ENCODE results near the gene DCBLD1. TPM values are rescaled to one million over a fixed set of nuclear protein-coding genes. Genes with fewer than 3 reads are reported as not detected.

DCBLD1 gene
- total and polyA plus RNA-seq, 2 of the 4 experiments (the other 2 are of a cell fraction), result 21.1 to 27.8 TPM

DNA sequence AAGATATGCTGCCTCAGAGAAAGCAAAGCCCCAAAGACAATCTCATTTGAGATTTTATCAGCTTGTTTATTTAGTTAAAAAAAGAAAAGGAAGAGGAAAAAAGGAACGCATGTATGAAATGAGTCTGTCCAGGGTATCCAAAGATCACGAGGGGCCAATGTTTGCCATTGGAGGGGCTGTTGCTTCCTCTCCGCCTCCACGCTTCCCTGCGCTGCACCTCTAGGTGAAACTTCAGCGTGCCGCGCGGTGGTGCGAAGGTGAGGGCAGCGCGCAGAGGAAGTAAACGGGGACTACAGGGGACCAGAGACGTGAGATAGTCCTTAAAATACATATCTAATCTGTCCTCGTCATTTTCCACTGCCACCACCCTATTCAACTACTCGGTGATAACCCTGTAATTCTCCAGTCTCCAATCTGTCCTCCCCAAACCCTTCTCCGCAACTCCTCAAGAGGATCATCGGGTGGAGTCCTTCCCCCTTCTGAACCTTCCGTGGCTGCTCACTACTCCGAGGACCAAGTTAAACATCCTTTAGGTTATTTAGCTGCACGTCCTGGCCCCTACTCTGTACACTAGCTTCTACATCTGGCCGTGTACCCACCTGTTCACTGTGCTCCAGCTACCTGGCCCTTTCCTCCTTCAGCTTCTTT, 1.1 kb upstream of the DCBLD1 start:
- H3K4me2 ChIP-seq (ENCODE audit: low read depth, low read length), result no peak overlapping the region

More for the DNA sequence above, 1.1 kb upstream of the DCBLD1 start:
- Histone ChIP-seq H3K4ac (ENCODE audit: low read depth, low read length) (peak overlapping the region; percentile 43), H3K4me3 (ENCODE audit: insufficient read depth, low read depth, low read length) (no peak overlapping the region), H2AK9ac (replicated peaks; ENCODE audit: low read depth, low read length, poor library complexity) (peak overlapping the region; percentile 0), H3K9me1 (ENCODE audit: insufficient read depth, low read length) (no peaks in the 10 kb centered on the region; the same call in 1 of the 2 replicates), H2BK5ac (ENCODE audit: low read depth, low read length, poor library complexity, severe bottlenecking) (no peak overlapping the region), H2AK5ac (ENCODE audit: low read depth, low read length) (peak overlapping the region; percentile 81; the same call in 1 of the 2 replicates), H2BK15ac (ENCODE audit: low read depth, low read length) (peak overlapping the region; percentile 33; the same call in 2 of the 3 replicates), H3K14ac (replicated peaks; ENCODE audit: low read depth, low read length) (no peak overlapping the region), H2BK120ac (ENCODE audit: low read depth, low read length) (no peak overlapping the region), H2AFZ (replicated peaks; ENCODE audit: low read length, poor library complexity) (peak overlapping the region; percentile 68), H3K27me3 (ENCODE audit: control insufficient read depth, insufficient read depth, low read length) (no peaks in the 10 kb centered on the region), H3K27ac (ENCODE audit: insufficient read depth, low read length) (no peak overlapping the region), H4K8ac (ENCODE audit: low read depth in 2 of 2, low read length in 2 of 2) (peak overlapping the region; percentile 17 to 91; a peak in 2 of 4 replicates), H4K20me1 (ENCODE audit: insufficient read depth, low read length) (no peaks in the 10 kb centered on the region), H3K36me3 (ENCODE audit: control insufficient read depth, insufficient read depth, low read length) (no peaks in the 10 kb centered on the region), H3K56ac (ENCODE audit: extremely low read depth, insufficient read depth, low read length) (no peak overlapping the region), H4K5ac (ENCODE audit: low read depth, low read length) (no peak overlapping the region), H3K9ac (ENCODE audit: low read depth, low read length) (no peak overlapping the region), H3K79me1 (ENCODE audit: low read depth in 1 of 2, low read length in 2 of 2) (peaks cover 3 to 26% of the 10 kb centered on the region in 2 experiments; a peak in 3 of 4 replicates), H3K18ac (ENCODE audit: low read depth, low read length) (no peak overlapping the region), H3K4me1 (ENCODE audit: control insufficient read depth, insufficient read depth, low read length) (no peaks in the 10 kb centered on the region; the same call in 1 of the 2 replicates), H4K91ac (ENCODE audit: insufficient read depth, low read depth, low read length) (peak overlapping the region; percentile 15; the same call in 1 of the 2 replicates), H3K23ac (ENCODE audit: low read depth, low read length) (0 out of 2 replicates have a peak overlapping the region, but pooled peaks have one; percentile 48), H3K9me3 (ENCODE audit: control insufficient read depth, insufficient read depth, low read length) (no peaks in the 10 kb centered on the region), H2BK20ac (ENCODE audit: low read depth, low read length) (no peak overlapping the region)
- in situ Hi-C loops (cut with MboI; ENCODE audit: low sequenced_read_pairs), result no loop called here
- no peak for DNase-seq
- WGBS, 2 experiments (ENCODE audit: extremely low coverage in 2 of 2, insufficient read length in 1 of 2), result 72% methylated on average over 14 of the region's 22 CpGs; no CpG with 5 or more reads in 1 of the 2 experiments
- no TSS peak for BruUV-seq (replicated peaks)
- dilution Hi-C loops (cut with HindIII; ENCODE audit: low sequenced_read_pairs, unreplicated experiment), result no loop called here
- ATAC-seq (ENCODE audit: low read depth), result no peak
- intact Hi-C loops (cut with micrococcal nuclease), result no loop called here
- ChIA-PET POLR2A (ENCODE audit: unreplicated experiment) (no interaction called here), CTCF (interaction anchor here (0.6 kb wide), 1 partner anchor 12 kb away, joined by 6 read pairs; no protein-coding TSS in a partner anchor)
- TF ChIP-seq NFE2L2 (IDR thresholded peaks at IDR 0.05; ENCODE audit: low read depth, low read length) (no peak), MAZ (IDR thresholded peaks at IDR 0.05; ENCODE audit: borderline replicate concordance, low read depth, low read length) (no peak), CHD1 (IDR thresholded peaks at IDR 0.05; ENCODE audit: low read depth, low read length) (no peak), RAD21 (IDR thresholded peaks at IDR 0.05; ENCODE audit: low read length) (no peak), BHLHE40 (IDR thresholded peaks at IDR 0.05; ENCODE audit: low read depth, low read length) (no peak), RCOR1 (IDR thresholded peaks at IDR 0.05; ENCODE audit: insufficient replicate concordance, low read length) (no peak)
- TF ChIP-seq, protein P1, sequence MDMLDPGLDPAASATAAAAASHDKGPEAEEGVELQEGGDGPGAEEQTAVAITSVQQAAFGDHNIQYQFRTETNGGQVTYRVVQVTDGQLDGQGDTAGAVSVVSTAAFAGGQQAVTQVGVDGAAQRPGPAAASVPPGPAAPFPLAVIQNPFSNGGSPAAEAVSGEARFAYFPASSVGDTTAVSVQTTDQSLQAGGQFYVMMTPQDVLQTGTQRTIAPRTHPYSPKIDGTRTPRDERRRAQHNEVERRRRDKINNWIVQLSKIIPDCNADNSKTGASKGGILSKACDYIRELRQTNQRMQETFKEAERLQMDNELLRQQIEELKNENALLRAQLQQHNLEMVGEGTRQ (IDR thresholded peaks at IDR 0.05; ENCODE audit: low read depth, low read length), result no peak
- TF ChIP-seq, protein P2, sequence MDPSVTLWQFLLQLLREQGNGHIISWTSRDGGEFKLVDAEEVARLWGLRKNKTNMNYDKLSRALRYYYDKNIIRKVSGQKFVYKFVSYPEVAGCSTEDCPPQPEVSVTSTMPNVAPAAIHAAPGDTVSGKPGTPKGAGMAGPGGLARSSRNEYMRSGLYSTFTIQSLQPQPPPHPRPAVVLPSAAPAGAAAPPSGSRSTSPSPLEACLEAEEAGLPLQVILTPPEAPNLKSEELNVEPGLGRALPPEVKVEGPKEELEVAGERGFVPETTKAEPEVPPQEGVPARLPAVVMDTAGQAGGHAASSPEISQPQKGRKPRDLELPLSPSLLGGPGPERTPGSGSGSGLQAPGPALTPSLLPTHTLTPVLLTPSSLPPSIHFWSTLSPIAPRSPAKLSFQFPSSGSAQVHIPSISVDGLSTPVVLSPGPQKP (IDR thresholded peaks at IDR 0.05; ENCODE audit: borderline replicate concordance, low read depth, low read length), result no peak
